ENCODE data around the gene HID1. TPM values are rescaled to one million over a fixed set of nuclear protein-coding genes. Genes with fewer than 3 reads are reported as not detected.
A peak's percentile ranks its signal among the peaks of the same experiment; 100 is the strongest.

The HID1 gene
- polyA plus RNA-seq, 1 donor from 2014 or later = 26.6 TPM

DNA sequence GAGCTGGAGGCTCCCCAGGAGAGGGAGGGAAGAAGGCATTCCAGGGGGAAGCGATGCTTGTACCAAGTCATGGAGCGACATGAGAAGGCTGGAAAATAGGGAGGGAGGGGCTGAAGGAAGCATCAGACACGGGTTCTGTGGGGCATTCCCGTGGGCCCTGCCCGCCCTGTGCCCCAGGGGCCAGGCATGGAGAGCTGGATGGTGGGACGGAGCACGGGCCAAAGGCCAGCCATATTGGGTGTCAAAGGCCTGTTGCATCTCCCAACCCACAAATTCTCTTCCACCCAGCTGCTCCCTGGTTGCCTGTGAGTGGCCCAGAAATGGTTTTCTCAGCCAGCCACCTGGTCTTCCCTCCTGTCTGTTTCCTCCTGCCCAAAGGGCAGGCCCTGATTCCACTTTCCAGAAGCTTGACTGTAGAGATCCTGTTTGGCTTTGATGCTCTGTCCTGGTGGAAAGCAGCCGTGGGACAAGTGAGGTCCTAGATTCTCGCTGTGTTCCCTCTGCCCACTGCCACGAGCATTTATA is 18.1 kb upstream of the HID1 start:
- Histone ChIP-seq H3K79me2 (replicated peaks; ENCODE audit: insufficient read depth, low read length) (peaks cover 24% of the 10 kb centered on the region), H2AFZ (ENCODE audit: low read depth, low read length) (no peak overlapping the region), H3K9me2 (ENCODE audit: insufficient read depth, low read length) (no peaks in the 10 kb centered on the region), H3K4me3 (ENCODE audit: low read length) (no peak overlapping the region), H3K9ac (ENCODE audit: low read length) (no peak overlapping the region), H3K27me3 (ENCODE audit: insufficient read depth, low read depth, low read length) (no peaks in the 10 kb centered on the region), H4K20me1 (ENCODE audit: insufficient read depth) (no peaks in the 10 kb centered on the region), H3K9me3 (ENCODE audit: low read length) (no peaks in the 10 kb centered on the region), H3K36me3 (ENCODE audit: insufficient read depth, low read length) (no peaks in the 10 kb centered on the region), H3K4me2 (ENCODE audit: low read length) (no peak overlapping the region), H3K27ac (ENCODE audit: low read length) (no peak overlapping the region), H3F3A (ENCODE audit: insufficient read depth, low read length, poor library complexity, severe bottlenecking) (no peaks in the 10 kb centered on the region)
- TF ChIP-seq EP300 (conservative IDR thresholded peaks at IDR 0.05; ENCODE audit: poor library complexity, severe bottlenecking) (no peak), RAD21 (conservative IDR thresholded peaks at IDR 0.05) (no peak), TAF1 (IDR thresholded peaks at IDR 0.05; ENCODE audit: low read depth) (no peak), SMC3 (conservative IDR thresholded peaks at IDR 0.05; ENCODE audit: poor library complexity) (no peak), POLR2AphosphoS5 (IDR thresholded peaks at IDR 0.05) (no peak), MXI1 (conservative IDR thresholded peaks at IDR 0.05; ENCODE audit: poor library complexity, severe bottlenecking) (no peak), EZH2 (IDR thresholded peaks at IDR 0.05; ENCODE audit: borderline replicate concordance, insufficient read depth, low read length, poor library complexity, severe bottlenecking) (no peak)
- TF ChIP-seq, protein P1, sequence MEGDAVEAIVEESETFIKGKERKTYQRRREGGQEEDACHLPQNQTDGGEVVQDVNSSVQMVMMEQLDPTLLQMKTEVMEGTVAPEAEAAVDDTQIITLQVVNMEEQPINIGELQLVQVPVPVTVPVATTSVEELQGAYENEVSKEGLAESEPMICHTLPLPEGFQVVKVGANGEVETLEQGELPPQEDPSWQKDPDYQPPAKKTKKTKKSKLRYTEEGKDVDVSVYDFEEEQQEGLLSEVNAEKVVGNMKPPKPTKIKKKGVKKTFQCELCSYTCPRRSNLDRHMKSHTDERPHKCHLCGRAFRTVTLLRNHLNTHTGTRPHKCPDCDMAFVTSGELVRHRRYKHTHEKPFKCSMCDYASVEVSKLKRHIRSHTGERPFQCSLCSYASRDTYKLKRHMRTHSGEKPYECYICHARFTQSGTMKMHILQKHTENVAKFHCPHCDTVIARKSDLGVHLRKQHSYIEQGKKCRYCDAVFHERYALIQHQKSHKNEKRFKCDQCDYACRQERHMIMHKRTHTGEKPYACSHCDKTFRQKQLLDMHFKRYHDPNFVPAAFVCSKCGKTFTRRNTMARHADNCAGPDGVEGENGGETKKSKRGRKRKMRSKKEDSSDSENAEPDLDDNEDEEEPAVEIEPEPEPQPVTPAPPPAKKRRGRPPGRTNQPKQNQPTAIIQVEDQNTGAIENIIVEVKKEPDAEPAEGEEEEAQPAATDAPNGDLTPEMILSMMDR (IDR thresholded peaks at IDR 0.05; ENCODE audit: poor library complexity, severe bottlenecking) = no peak
- TF ChIP-seq, protein P2, sequence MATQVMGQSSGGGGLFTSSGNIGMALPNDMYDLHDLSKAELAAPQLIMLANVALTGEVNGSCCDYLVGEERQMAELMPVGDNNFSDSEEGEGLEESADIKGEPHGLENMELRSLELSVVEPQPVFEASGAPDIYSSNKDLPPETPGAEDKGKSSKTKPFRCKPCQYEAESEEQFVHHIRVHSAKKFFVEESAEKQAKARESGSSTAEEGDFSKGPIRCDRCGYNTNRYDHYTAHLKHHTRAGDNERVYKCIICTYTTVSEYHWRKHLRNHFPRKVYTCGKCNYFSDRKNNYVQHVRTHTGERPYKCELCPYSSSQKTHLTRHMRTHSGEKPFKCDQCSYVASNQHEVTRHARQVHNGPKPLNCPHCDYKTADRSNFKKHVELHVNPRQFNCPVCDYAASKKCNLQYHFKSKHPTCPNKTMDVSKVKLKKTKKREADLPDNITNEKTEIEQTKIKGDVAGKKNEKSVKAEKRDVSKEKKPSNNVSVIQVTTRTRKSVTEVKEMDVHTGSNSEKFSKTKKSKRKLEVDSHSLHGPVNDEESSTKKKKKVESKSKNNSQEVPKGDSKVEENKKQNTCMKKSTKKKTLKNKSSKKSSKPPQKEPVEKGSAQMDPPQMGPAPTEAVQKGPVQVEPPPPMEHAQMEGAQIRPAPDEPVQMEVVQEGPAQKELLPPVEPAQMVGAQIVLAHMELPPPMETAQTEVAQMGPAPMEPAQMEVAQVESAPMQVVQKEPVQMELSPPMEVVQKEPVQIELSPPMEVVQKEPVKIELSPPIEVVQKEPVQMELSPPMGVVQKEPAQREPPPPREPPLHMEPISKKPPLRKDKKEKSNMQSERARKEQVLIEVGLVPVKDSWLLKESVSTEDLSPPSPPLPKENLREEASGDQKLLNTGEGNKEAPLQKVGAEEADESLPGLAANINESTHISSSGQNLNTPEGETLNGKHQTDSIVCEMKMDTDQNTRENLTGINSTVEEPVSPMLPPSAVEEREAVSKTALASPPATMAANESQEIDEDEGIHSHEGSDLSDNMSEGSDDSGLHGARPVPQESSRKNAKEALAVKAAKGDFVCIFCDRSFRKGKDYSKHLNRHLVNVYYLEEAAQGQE (IDR thresholded peaks at IDR 0.05; ENCODE audit: borderline replicate concordance) = no peak

- Histone ChIP-seq H3K27ac (ENCODE audit: low read length) (peak overlapping the region; percentile 75), H3K79me2 (replicated peaks; ENCODE audit: insufficient read depth, low read length) (peaks cover 20% of the 10 kb centered on the region), H3K9me3 (ENCODE audit: low read length) (no peaks in the 10 kb centered on the region), H3K36me3 (ENCODE audit: insufficient read depth, low read length) (no peaks in the 10 kb centered on the region), H3F3A (ENCODE audit: insufficient read depth, low read length, poor library complexity, severe bottlenecking) (no peaks in the 10 kb centered on the region), H3K9me2 (ENCODE audit: insufficient read depth, low read length) (no peaks in the 10 kb centered on the region), H2AFZ (ENCODE audit: low read depth, low read length) (peak overlapping the region; percentile 25), H4K20me1 (ENCODE audit: insufficient read depth) (no peaks in the 10 kb centered on the region), H3K9ac (ENCODE audit: low read length) (peak overlapping the region; percentile 87), H3K27me3 (ENCODE audit: insufficient read depth, low read depth, low read length) (no peaks in the 10 kb centered on the region), H3K4me3 (ENCODE audit: low read length) (peak overlapping the region; percentile 90), H3K4me2 (ENCODE audit: low read length) (peak overlapping the region; percentile 70)
- TF ChIP-seq SMC3 (conservative IDR thresholded peaks at IDR 0.05; ENCODE audit: poor library complexity) (peak; percentile 1), EZH2 (IDR thresholded peaks at IDR 0.05; ENCODE audit: borderline replicate concordance, insufficient read depth, low read length, poor library complexity, severe bottlenecking) (no peak), RAD21 (conservative IDR thresholded peaks at IDR 0.05) (no peak), EP300 (conservative IDR thresholded peaks at IDR 0.05; ENCODE audit: poor library complexity, severe bottlenecking) (no peak), POLR2AphosphoS5 (IDR thresholded peaks at IDR 0.05) (peak; percentile 53)
- TF ChIP-seq, protein P1 (IDR thresholded peaks at IDR 0.05; ENCODE audit: poor library complexity, severe bottlenecking) = peak; percentile 40
Observed at GRCh38 chr17:74987909-74988711, 15.6 kb upstream of the HID1 start.

Data from neural cell (in vitro differentiated cells).